ENCODE results near the gene CTDNEP1. TPM values are rescaled to one million over a fixed set of nuclear protein-coding genes. Genes with fewer than 3 reads are reported as not detected.
A peak's percentile ranks its signal among the peaks of the same experiment; 100 is the strongest.

The CTDNEP1 gene
- total and polyA plus RNA-seq, 4 donors, result 11.0 to 28.6 (median 18.6) TPM

GRCh38 chr17:7280519-7281073, 29.1 kb upstream of the CTDNEP1 start:
- DNase-seq (ENCODE audit: low spot score), result peak; percentile 92
- Histone ChIP-seq H3K4me3 (ENCODE audit: low read depth in 1 of 3, low read length in 3 of 3) (peak overlapping the region; percentile 1 to 50 (median 44)), H3K9me3 (ENCODE audit: control insufficient read depth in 4 of 4, low read length in 3 of 4) (no peaks in the 10 kb centered on the region), H3K9ac (ENCODE audit: low read depth in 1 of 2, low read length in 2 of 2) (peak overlapping the region; percentile 1 to 17), H3K27ac (ENCODE audit: low read depth in 1 of 2, low read length in 2 of 2) (peak overlapping the region; percentile 88 to 94), H3K27me3 (ENCODE audit: control insufficient read depth in 4 of 4, insufficient read depth in 4 of 4, low read length in 3 of 4) (no peaks in the 10 kb centered on the region), H3K4me1 (ENCODE audit: control insufficient read depth in 4 of 4, insufficient read depth in 4 of 4, low read length in 3 of 4) (peaks cover 9 to 19% (median 13%) of the 10 kb centered on the region in 4 donors), H3K36me3 (ENCODE audit: control insufficient read depth in 4 of 4, insufficient read depth in 3 of 4, low read depth in 1 of 4, low read length in 3 of 4) (no peaks in the 10 kb centered on the region)
- WGBS, result under 1% methylated on average over 29 of the region's 29 CpGs
- TF ChIP-seq HNF4A (conservative IDR thresholded peaks at IDR 0.05), result peak; percentile 14 to 34
- TF ChIP-seq RAD21 (IDR thresholded peaks at IDR 0.05), result peak; percentile 98 to 99
- peak; percentile 47 for TF ChIP-seq SP1 (IDR thresholded peaks at IDR 0.05)
- no peak for TF ChIP-seq EGR1 (IDR thresholded peaks at IDR 0.05; ENCODE audit: low read depth in 2 of 2)
- TF ChIP-seq CTCF (IDR thresholded peaks at IDR 0.05; ENCODE audit: low read depth, low read length, missing input control), result peak; percentile 98
- no peak for TF ChIP-seq GABPA (IDR thresholded peaks at IDR 0.05 in 1 of 2, conservative IDR thresholded peaks at IDR 0.05 in 1 of 2)
- TF ChIP-seq RXRA (IDR thresholded peaks at IDR 0.05), result peak in 1 of 2 donors; percentile 18
- peak; percentile 53 for TF ChIP-seq NR2F2 (IDR thresholded peaks at IDR 0.05)
- peak; percentile 38 for TF ChIP-seq FOXA1 (IDR thresholded peaks at IDR 0.05)
- peak; percentile 48 for TF ChIP-seq TAF1 (conservative IDR thresholded peaks at IDR 0.05)
- TF ChIP-seq HNF4G (IDR thresholded peaks at IDR 0.05), result no peak

DNA sequence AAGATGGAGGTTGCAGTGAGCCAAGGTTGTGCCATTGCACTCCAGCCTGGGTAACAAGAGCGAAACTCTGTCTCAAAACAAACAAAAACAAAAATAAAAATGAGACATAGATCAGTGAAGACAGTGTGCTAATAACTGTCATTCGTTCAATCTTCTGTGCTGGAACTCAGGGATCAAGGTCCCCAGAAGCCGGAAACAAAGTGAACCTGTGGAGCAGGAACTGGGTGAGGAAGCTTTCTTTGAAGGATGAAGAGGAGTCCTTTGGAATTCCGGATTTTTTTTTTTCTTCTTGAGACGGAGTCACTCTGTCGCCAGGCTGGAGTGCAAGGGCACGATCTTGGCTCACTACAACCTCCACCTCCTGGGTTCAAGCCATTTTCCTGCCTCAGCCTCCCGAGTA, 27.9 kb upstream of the CTDNEP1 start:
- Histone ChIP-seq H3K4me3 (ENCODE audit: low read depth in 1 of 3, low read length in 3 of 3) (no peak overlapping the region), H3K27ac (ENCODE audit: low read depth in 1 of 2, low read length in 2 of 2) (no peak overlapping the region), H3K27me3 (ENCODE audit: control insufficient read depth in 4 of 4, insufficient read depth in 4 of 4, low read length in 3 of 4) (no peaks in the 10 kb centered on the region), H3K9me3 (ENCODE audit: control insufficient read depth in 4 of 4, low read length in 3 of 4) (no peaks in the 10 kb centered on the region), H3K9ac (ENCODE audit: low read depth in 1 of 2, low read length in 2 of 2) (no peak overlapping the region), H3K4me1 (ENCODE audit: control insufficient read depth in 4 of 4, insufficient read depth in 4 of 4, low read length in 3 of 4) (peaks cover 9 to 19% (median 13%) of the 10 kb centered on the region in 4 donors), H3K36me3 (ENCODE audit: control insufficient read depth in 4 of 4, insufficient read depth in 3 of 4, low read depth in 1 of 4, low read length in 3 of 4) (no peaks in the 10 kb centered on the region)
- no peak for DNase-seq (ENCODE audit: low spot score)
- TF ChIP-seq NR2F2 (IDR thresholded peaks at IDR 0.05) (no peak), FOXA2 (IDR thresholded peaks at IDR 0.05) (no peak), EGR1 (IDR thresholded peaks at IDR 0.05; ENCODE audit: low read depth in 2 of 2) (no peak), TAF1 (conservative IDR thresholded peaks at IDR 0.05) (no peak), MAX (IDR thresholded peaks at IDR 0.05) (no peak), HNF4G (IDR thresholded peaks at IDR 0.05) (no peak), YY1 (IDR thresholded peaks at IDR 0.05) (no peak), ZBTB33 (IDR thresholded peaks at IDR 0.05) (no peak), SP1 (IDR thresholded peaks at IDR 0.05) (no peak), RXRA (IDR thresholded peaks at IDR 0.05) (no peak), GABPA (IDR thresholded peaks at IDR 0.05 in 1 of 2, conservative IDR thresholded peaks at IDR 0.05 in 1 of 2) (no peak), CTCF (IDR thresholded peaks at IDR 0.05; ENCODE audit: low read depth, low read length, missing input control) (no peak), RAD21 (IDR thresholded peaks at IDR 0.05) (no peak), HNF4A (conservative IDR thresholded peaks at IDR 0.05) (no peak), FOXA1 (IDR thresholded peaks at IDR 0.05) (no peak)
- TF ChIP-seq, protein P1, sequence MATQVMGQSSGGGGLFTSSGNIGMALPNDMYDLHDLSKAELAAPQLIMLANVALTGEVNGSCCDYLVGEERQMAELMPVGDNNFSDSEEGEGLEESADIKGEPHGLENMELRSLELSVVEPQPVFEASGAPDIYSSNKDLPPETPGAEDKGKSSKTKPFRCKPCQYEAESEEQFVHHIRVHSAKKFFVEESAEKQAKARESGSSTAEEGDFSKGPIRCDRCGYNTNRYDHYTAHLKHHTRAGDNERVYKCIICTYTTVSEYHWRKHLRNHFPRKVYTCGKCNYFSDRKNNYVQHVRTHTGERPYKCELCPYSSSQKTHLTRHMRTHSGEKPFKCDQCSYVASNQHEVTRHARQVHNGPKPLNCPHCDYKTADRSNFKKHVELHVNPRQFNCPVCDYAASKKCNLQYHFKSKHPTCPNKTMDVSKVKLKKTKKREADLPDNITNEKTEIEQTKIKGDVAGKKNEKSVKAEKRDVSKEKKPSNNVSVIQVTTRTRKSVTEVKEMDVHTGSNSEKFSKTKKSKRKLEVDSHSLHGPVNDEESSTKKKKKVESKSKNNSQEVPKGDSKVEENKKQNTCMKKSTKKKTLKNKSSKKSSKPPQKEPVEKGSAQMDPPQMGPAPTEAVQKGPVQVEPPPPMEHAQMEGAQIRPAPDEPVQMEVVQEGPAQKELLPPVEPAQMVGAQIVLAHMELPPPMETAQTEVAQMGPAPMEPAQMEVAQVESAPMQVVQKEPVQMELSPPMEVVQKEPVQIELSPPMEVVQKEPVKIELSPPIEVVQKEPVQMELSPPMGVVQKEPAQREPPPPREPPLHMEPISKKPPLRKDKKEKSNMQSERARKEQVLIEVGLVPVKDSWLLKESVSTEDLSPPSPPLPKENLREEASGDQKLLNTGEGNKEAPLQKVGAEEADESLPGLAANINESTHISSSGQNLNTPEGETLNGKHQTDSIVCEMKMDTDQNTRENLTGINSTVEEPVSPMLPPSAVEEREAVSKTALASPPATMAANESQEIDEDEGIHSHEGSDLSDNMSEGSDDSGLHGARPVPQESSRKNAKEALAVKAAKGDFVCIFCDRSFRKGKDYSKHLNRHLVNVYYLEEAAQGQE (IDR thresholded peaks at IDR 0.05), result no peak
- TF ChIP-seq, protein P2, sequence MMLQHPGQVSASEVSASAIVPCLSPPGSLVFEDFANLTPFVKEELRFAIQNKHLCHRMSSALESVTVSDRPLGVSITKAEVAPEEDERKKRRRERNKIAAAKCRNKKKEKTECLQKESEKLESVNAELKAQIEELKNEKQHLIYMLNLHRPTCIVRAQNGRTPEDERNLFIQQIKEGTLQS (IDR thresholded peaks at IDR 0.05), result no peak
- WGBS, result 83% methylated on average over 8 of the region's 8 CpGs
